ENCODE data around the gene SNX3. TPM values are rescaled to one million over a fixed set of nuclear protein-coding genes. Genes with fewer than 3 reads are reported as not detected.

Gene SNX3
- total RNA-seq, 5 donors from 2014 or later (not counting 1 experiment from before 2014, with no cell fraction given), result 50.1 to 61.4 (median 51.3) TPM

- Histone ChIP-seq H3K4me1 (ENCODE audit: control insufficient read depth in 1 of 2, extremely low read depth in 1 of 2, insufficient read depth in 2 of 2, low read length in 2 of 2) (peaks cover 8 to 50% of the 10 kb centered on the region in 2 experiments), H3K36me3 (ENCODE audit: control insufficient read depth in 2 of 2, extremely low read depth in 1 of 2, insufficient read depth in 1 of 2, low read length in 1 of 2) (no peaks in the 10 kb centered on the region), H3K27ac (ENCODE audit: low read length) (no peak overlapping the region), H3K27me3 (replicated peaks in 1 of 2; ENCODE audit: control insufficient read depth in 2 of 2, extremely low read depth in 1 of 2, insufficient read depth in 2 of 2, low read length in 1 of 2) (peaks cover 41 to 75% of the 10 kb centered on the region in 2 experiments), H3K9me3 (peaks cover 3% of the 10 kb centered on the region), H3K4me3 (ENCODE audit: control insufficient read depth in 1 of 2, extremely low read depth in 1 of 2, low read length in 1 of 2) (no peak overlapping the region)
- H3K27me3 Mint-ChIP-seq, result peaks cover 85 to 88% of the 10 kb centered on the region in 2 donors
- no peaks in the 10 kb centered on the region for H3K36me3 Mint-ChIP-seq
- ChIA-PET POLR2A (no interaction called here), CTCF (no interaction called here)
- H3K4me3 Mint-ChIP-seq, result peak overlapping the region in 1 of 3 donors; percentile 47
- ATAC-seq (replicated peaks in 1 of 4) (no peak), DNase-seq (no peak)
- H3K9me3 Mint-ChIP-seq, result no peaks in the 10 kb centered on the region
- peaks cover 29 to 45% (median 40%) of the 10 kb centered on the region in 3 donors for H3K4me1 Mint-ChIP-seq
- H3K27ac Mint-ChIP-seq, result no peak overlapping the region
- WGBS (ENCODE audit: insufficient coverage), result 5% methylated on average over 6 of the region's 17 CpGs
These were observed 96.4 kb downstream of the SNX3 start for GRCh38 chr6:108164543-108164814.

- H3K4me3 Mint-ChIP-seq, result peak overlapping the region in 1 of 3 donors; percentile 47
- H3K27me3 ChIP-seq (replicated peaks in 1 of 2; ENCODE audit: control insufficient read depth in 2 of 2, extremely low read depth in 1 of 2, insufficient read depth in 2 of 2, low read length in 1 of 2), result peaks cover 45 to 69% of the 10 kb centered on the region in 2 experiments
- H3K4me1 Mint-ChIP-seq, result peaks cover 26 to 39% (median 36%) of the 10 kb centered on the region in 3 donors
- no peak for ATAC-seq (replicated peaks in 1 of 4)
- H3K9me3 ChIP-seq, result peaks cover 3% of the 10 kb centered on the region
- no peaks in the 10 kb centered on the region for H3K36me3 Mint-ChIP-seq
- H3K9me3 Mint-ChIP-seq, result no peaks in the 10 kb centered on the region
- no peak overlapping the region for H3K27ac ChIP-seq (ENCODE audit: low read length)
- peaks cover 8 to 44% of the 10 kb centered on the region in 2 experiments for H3K4me1 ChIP-seq (ENCODE audit: control insufficient read depth in 1 of 2, extremely low read depth in 1 of 2, insufficient read depth in 2 of 2, low read length in 2 of 2)
- H3K36me3 ChIP-seq (ENCODE audit: control insufficient read depth in 2 of 2, extremely low read depth in 1 of 2, insufficient read depth in 1 of 2, low read length in 1 of 2), result no peaks in the 10 kb centered on the region
- H3K4me3 ChIP-seq (ENCODE audit: control insufficient read depth in 1 of 2, extremely low read depth in 1 of 2, low read length in 1 of 2), result no peak overlapping the region
- POLR2A ChIA-PET, result no interaction called here
- peaks cover 82 to 88% of the 10 kb centered on the region in 2 donors for H3K27me3 Mint-ChIP-seq
- 7% methylated on average over 28 of the region's 41 CpGs for WGBS (ENCODE audit: insufficient coverage)
- peak overlapping the region in 1 of 2 donors; percentile 17 for H3K27ac Mint-ChIP-seq
- CTCF ChIA-PET, result no interaction called here
- DNase-seq, result no peak
These were observed 96.9 kb downstream of the SNX3 start for GRCh38 chr6:108163644-108164542.

- Mint-ChIP-seq H3K4me1 (peaks cover 31 to 40% (median 37%) of the 10 kb centered on the region in 3 donors), H3K27ac (no peak overlapping the region), H3K36me3 (no peaks in the 10 kb centered on the region), H3K4me3 (no peak overlapping the region), H3K27me3 (peaks cover 88 to 93% of the 10 kb centered on the region in 2 donors), H3K9me3 (no peaks in the 10 kb centered on the region)
- H3K9me3 ChIP-seq, result peaks cover 3% of the 10 kb centered on the region
- ATAC-seq (replicated peaks in 1 of 4) (no peak), DNase-seq (no peak)
- peaks cover 6 to 39% of the 10 kb centered on the region in 2 experiments for H3K4me1 ChIP-seq (ENCODE audit: control insufficient read depth in 1 of 2, extremely low read depth in 1 of 2, insufficient read depth in 2 of 2, low read length in 2 of 2)
- CTCF ChIA-PET, result no interaction called here
- H3K27me3 ChIP-seq (replicated peaks in 1 of 2; ENCODE audit: control insufficient read depth in 2 of 2, extremely low read depth in 1 of 2, insufficient read depth in 2 of 2, low read length in 1 of 2), result peaks cover 50 to 64% of the 10 kb centered on the region in 2 experiments
- WGBS (ENCODE audit: insufficient coverage), result 10% methylated on average over 4 of the region's 6 CpGs
- H3K4me3 ChIP-seq (ENCODE audit: control insufficient read depth in 1 of 2, extremely low read depth in 1 of 2, low read length in 1 of 2), result no peak overlapping the region
- H3K36me3 ChIP-seq (ENCODE audit: control insufficient read depth in 2 of 2, extremely low read depth in 1 of 2, insufficient read depth in 1 of 2, low read length in 1 of 2), result no peaks in the 10 kb centered on the region
- H3K27ac ChIP-seq (ENCODE audit: low read length), result no peak overlapping the region
- POLR2A ChIA-PET, result no interaction called here
These were observed 97.6 kb downstream of the SNX3 start for GRCh38 chr6:108163267-108163643.

- Mint-ChIP-seq H3K36me3 (no peaks in the 10 kb centered on the region), H3K4me3 (no peak overlapping the region), H3K9me3 (no peaks in the 10 kb centered on the region), H3K27ac (peak overlapping the region in 1 of 2 donors; percentile 25), H3K4me1 (peaks cover 26 to 34% (median 32%) of the 10 kb centered on the region in 3 donors), H3K27me3 (peaks cover 84 to 88% of the 10 kb centered on the region in 2 donors)
- peaks cover 48 to 64% of the 10 kb centered on the region in 2 experiments for H3K27me3 ChIP-seq (replicated peaks in 1 of 2; ENCODE audit: control insufficient read depth in 2 of 2, extremely low read depth in 1 of 2, insufficient read depth in 2 of 2, low read length in 1 of 2)
- peaks cover 3% of the 10 kb centered on the region for H3K9me3 ChIP-seq
- no peak overlapping the region for H3K4me3 ChIP-seq (ENCODE audit: control insufficient read depth in 1 of 2, extremely low read depth in 1 of 2, low read length in 1 of 2)
- H3K36me3 ChIP-seq (ENCODE audit: control insufficient read depth in 2 of 2, extremely low read depth in 1 of 2, insufficient read depth in 1 of 2, low read length in 1 of 2), result no peaks in the 10 kb centered on the region
- POLR2A ChIA-PET, result interaction anchor here in 1 of 2 donors (0.6 kb wide), 1 partner anchor 29 kb away, joined by 3 read pairs; no protein-coding TSS in a partner anchor
- 0% methylated on average over 2 of the region's 3 CpGs for WGBS (ENCODE audit: insufficient coverage)
- H3K27ac ChIP-seq (ENCODE audit: low read length), result no peak overlapping the region
- CTCF ChIA-PET, result no interaction called here
- no peak for DNase-seq
- peaks cover 2 to 39% of the 10 kb centered on the region in 2 experiments for H3K4me1 ChIP-seq (ENCODE audit: control insufficient read depth in 1 of 2, extremely low read depth in 1 of 2, insufficient read depth in 2 of 2, low read length in 2 of 2)
- ATAC-seq (replicated peaks in 1 of 4), result no peak
These were observed 99.0 kb downstream of the SNX3 start for GRCh38 chr6:108161724-108162282.

Other genes starting within 250 kb of the SNX3 start
- 10 to 100 TPM; 27.2 to 43.7 (median 39.7) TPM for gene OSTM1, start 186.3 kb downstream of the SNX3 start, total RNA-seq
- gene NR2E1, start 95.0 kb downstream of the SNX3 start, total RNA-seq, result not detected
- gene AFG1L, start 34.0 kb upstream of the SNX3 start, total RNA-seq, result 1 to 10 TPM; 4.1 to 6.2 (median 5.3) TPM

Data from T-cell (primary cell).